ENCODE results near the gene PRXL2B. TPM values are rescaled to one million over a fixed set of nuclear protein-coding genes. Genes with fewer than 3 reads are reported as not detected.

Gene PRXL2B
- total RNA-seq, 1 donor: 15.5 TPM

GRCh38 chr1:2583331-2583791 is 3.2 kb upstream of the PRXL2B start:
- H3K4me3 ChIP-seq (ENCODE audit: low read depth, low read length): no peak overlapping the region
- no peak for TF ChIP-seq CTCF (IDR thresholded peaks at IDR 0.05; ENCODE audit: insufficient read depth, low read length)
- DNase-seq (ENCODE audit: low read depth): no peak

- no peak overlapping the region for H3K4me3 ChIP-seq (ENCODE audit: low read depth, low read length)
- no peak for TF ChIP-seq CTCF (IDR thresholded peaks at IDR 0.05; ENCODE audit: insufficient read depth, low read length)
- DNase-seq (ENCODE audit: low read depth): no peak
Measured at GRCh38 chr1:2583871-2584351, 2.7 kb upstream of the PRXL2B start.

GRCh38 chr1:2584686-2585317 is 1.8 kb upstream of the PRXL2B start:
- peak overlapping the region; percentile 28 for H3K4me3 ChIP-seq (ENCODE audit: low read depth, low read length)
- TF ChIP-seq CTCF (IDR thresholded peaks at IDR 0.05; ENCODE audit: insufficient read depth, low read length): no peak
- no peak for DNase-seq (ENCODE audit: low read depth)

- TF ChIP-seq CTCF (IDR thresholded peaks at IDR 0.05; ENCODE audit: insufficient read depth, low read length): no peak
- peak; percentile 23 for DNase-seq (ENCODE audit: low read depth)
- peak overlapping the region; percentile 84 for H3K4me3 ChIP-seq (ENCODE audit: low read depth, low read length)
Measured at GRCh38 chr1:2585318-2586092, 1.1 kb upstream of the PRXL2B start.

GRCh38 chr1:2587071-2587859 is 688 bp downstream of the PRXL2B start:
- peak overlapping the region; percentile 83 for H3K4me3 ChIP-seq (ENCODE audit: low read depth, low read length)
- no peak for TF ChIP-seq CTCF (IDR thresholded peaks at IDR 0.05; ENCODE audit: insufficient read depth, low read length)
- peak; percentile 19 for DNase-seq (ENCODE audit: low read depth)

GRCh38 chr1:2587860-2588571 is 1.4 kb downstream of the PRXL2B start:
- no peak for TF ChIP-seq CTCF (IDR thresholded peaks at IDR 0.05; ENCODE audit: insufficient read depth, low read length)
- no peak for DNase-seq (ENCODE audit: low read depth)
- H3K4me3 ChIP-seq (ENCODE audit: low read depth, low read length): peak overlapping the region; percentile 83
